Measurements from ENCODE around the gene GDF7. TPM values are rescaled to one million over a fixed set of nuclear protein-coding genes. Genes with fewer than 3 reads are reported as not detected.
"Not testable (repeated sequence)": the region's sequence is repeated elsewhere in the genome, so short reads cannot be mapped to it uniquely, and the experiment has no call there.

The GDF7 gene
- total RNA-seq, 1 experiment from 2014 or later, result 0.10 TPM

- DNase-seq (ENCODE audit: low spot score), result no peak
These were observed 30.5 kb downstream of the GDF7 start for GRCh38 chr2:20697322-20697934.

GRCh38 chr2:20698916-20699613, 32.1 kb downstream of the GDF7 start:
- DNase-seq (ENCODE audit: low spot score), result peak; percentile 25

DNA sequence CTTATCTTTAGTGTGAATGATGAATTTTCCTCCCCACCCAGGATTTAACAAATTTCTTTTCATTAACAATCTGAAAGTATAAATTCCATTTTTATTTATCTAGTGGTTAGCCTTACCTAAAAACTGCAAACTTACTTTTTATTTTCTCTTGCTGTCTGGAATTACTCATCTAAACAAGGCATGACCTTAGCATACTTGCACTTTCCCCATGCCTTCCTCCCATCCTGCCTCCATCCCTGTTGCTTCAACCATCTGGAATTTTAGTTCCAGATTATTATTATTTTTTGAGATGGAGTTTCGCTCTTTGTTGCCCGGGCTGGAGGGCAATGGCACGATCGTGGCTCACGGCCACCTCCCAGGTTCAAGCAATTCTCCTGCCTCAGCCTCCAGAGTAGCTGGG, 35.6 kb downstream of the GDF7 start:
- no peak for DNase-seq (ENCODE audit: low spot score)

DNA sequence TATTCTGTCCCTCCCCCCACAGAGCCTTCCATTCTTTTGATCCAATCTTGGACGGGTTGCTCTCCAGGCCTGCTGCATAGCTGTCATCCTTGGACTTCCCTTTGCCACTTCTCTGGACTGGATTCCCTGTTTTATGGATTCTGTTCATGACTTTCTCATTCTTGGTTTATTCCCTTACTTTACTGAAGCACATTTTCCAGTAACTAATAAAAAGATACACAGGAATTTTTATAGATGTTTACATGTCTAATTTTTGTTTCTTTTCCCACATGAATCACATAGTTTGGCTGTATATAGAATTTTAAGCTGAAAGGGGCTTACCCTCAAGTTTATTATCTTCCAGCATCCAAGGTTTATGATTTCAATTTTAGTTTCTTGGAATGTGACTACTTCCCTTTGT, 37.9 kb downstream of the GDF7 start:
- no peak for DNase-seq (ENCODE audit: low spot score)

DNA sequence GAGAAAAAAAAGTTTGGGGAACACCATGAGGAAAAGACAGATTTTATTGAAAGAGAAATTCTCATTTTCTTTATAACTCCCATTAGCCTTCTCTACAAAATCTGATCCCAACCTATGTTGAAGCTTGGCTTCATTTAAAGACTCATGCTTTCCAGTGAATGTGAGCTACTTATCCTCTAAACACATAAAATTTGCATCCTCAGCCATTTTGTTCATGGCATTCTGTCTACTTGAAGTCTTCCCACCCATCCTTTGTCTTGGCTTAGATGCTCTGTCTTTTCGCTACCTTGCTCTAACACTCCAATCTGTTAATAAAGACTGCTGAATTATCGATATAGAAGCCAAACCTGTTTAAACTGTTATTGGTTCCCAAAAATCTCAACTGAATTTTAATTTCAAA, 39.3 kb downstream of the GDF7 start:
- DNase-seq (ENCODE audit: low spot score), result no peak

DNA sequence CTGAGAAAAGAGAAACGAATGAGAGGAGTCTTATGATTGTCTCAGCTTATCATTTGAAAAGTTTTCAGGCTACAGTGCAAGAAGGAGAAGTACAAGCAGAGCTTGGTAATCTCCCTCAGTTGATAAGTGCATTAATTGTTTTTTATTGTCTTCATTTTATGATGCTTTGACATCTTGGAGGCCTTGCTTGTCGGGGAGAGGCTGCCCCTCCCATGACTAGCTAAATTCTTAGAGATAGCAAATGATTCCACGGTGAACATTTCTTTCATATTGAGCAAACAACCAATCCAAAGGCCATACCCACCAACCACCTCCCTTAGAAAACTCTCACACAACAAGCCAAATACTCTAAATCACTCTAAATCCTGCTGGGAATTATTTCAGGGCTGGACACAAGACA, 39.8 kb downstream of the GDF7 start:
- no peak for DNase-seq (ENCODE audit: low spot score)

DNA sequence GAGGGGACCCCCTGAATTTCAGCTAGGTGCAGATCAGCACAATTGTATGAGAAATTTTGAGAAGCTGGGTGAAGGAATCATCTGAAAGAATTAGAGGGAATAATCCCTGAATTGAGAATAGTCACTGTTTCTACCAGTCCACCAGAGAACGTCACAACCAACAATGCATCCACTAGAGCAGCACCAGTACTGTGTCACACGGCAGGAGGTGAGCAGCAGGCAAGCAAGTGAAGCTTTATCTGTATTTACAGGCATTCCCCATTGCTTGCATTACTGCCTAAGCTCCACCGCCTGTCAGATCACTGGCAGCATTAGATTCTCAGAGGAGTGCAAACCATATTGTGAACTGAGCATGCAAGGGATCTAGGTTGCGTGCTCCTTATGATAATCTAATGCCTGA, 40.7 kb downstream of the GDF7 start:
- DNase-seq (ENCODE audit: low spot score), result no peak

GRCh38 chr2:20711641-20712040, 44.7 kb downstream of the GDF7 start:
- DNase-seq (ENCODE audit: low spot score), result not testable (repeated sequence)

GRCh38 chr2:20713585-20713984, 46.6 kb downstream of the GDF7 start:
- not testable (repeated sequence) for DNase-seq (ENCODE audit: low spot score)

GRCh38 chr2:20714412-20714811, 47.5 kb downstream of the GDF7 start:
- DNase-seq (ENCODE audit: low spot score), result not testable (repeated sequence)

- not testable (repeated sequence) for DNase-seq (ENCODE audit: low spot score)
These were observed 49.2 kb downstream of the GDF7 start for GRCh38 chr2:20716164-20716563.

DNA sequence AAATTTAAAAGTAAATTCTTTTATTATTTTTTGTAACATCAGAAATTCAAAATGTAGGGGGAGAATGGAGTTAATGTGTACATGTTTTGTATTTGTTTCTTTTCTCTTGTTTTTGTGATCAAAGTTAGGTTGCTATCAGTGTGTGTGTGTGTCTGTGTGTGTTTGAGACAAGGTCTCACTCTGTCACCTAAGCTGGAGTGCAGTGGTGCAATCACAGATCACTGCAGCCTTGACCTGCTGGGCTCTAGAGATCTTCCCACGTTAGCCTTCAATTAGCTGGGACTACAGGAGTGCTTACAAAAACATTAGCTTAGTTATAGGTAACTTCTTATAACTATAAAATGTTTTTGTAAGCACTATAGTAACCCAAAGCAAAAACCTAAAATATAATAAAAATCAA, 50.7 kb downstream of the GDF7 start:
- DNase-seq (ENCODE audit: low spot score), result no peak

- DNase-seq (ENCODE audit: low spot score), result no peak
These were observed 55.8 kb downstream of the GDF7 start for GRCh38 chr2:20722592-20723240.

DNA sequence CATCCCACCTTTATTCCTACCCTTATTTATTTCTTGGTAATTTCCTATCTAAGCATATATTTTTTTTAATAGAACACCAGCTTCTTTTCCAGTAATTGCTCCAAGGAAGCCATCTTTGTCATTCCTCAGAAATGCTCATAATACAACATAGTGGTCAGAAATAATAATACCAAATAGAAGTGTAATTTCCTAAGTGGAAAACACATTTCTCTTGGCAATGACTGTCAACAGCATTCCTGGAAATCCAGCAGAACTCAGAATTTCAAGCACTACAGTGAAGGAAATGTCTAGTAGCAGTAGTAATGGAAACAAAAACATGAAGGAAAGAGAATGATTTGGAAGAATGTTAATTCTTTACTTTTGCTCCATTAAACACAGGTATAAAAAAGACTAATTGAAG, 56.6 kb downstream of the GDF7 start:
- no peak for DNase-seq (ENCODE audit: low spot score)

GRCh38 chr2:20724500-20725053, 57.6 kb downstream of the GDF7 start:
- no peak for DNase-seq (ENCODE audit: low spot score)

GRCh38 chr2:20725782-20726181, 58.8 kb downstream of the GDF7 start:
- DNase-seq (ENCODE audit: low spot score), result no peak

DNA sequence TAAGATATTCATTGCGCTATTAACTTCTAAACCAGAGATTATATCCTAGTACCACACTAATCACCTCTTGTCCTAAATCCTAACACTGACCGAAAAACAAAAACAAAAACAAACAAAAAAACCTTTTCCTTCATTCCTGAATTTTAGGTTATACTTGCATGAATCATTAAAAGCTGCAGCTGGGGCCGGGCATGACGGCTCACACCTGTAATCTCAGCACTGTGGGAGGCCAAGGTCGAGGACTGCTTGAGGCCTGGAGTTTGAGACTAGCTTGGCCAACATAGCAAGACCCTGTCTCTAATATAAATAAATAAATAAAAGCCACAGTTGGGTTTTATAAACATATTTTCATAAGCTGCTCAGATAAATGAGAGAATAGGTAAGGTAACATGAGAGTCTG, 60.0 kb downstream of the GDF7 start:
- DNase-seq (ENCODE audit: low spot score), result no peak

GRCh38 chr2:20728114-20728758, 61.3 kb downstream of the GDF7 start:
- peak; percentile 7 for DNase-seq (ENCODE audit: low spot score)
